Measurements from ENCODE around the gene GNB1L. TPM values are rescaled to one million over a fixed set of nuclear protein-coding genes. Genes with fewer than 3 reads are reported as not detected.

GNB1L gene
- total RNA-seq, 1 donor from 2014 or later: 6.1 TPM

GRCh38 chr22:19757140-19757984, 97.3 kb downstream of the GNB1L start:
- no peak overlapping the region for H3K4me3 Mint-ChIP-seq (ENCODE audit: unreplicated experiment)
- no peak for TF ChIP-seq CTCF (IDR thresholded peaks at IDR 0.05)
- H3K4me1 Mint-ChIP-seq (ENCODE audit: unreplicated experiment): peaks cover 32% of the 10 kb centered on the region
- no peak for DNase-seq (ENCODE audit: extremely low spot score, unreplicated experiment)
- peak overlapping the region; percentile 60 for H3K27ac Mint-ChIP-seq (ENCODE audit: unreplicated experiment)
- H3K27me3 Mint-ChIP-seq (ENCODE audit: unreplicated experiment): peaks cover 13% of the 10 kb centered on the region
- no peaks in the 10 kb centered on the region for H3K9me3 Mint-ChIP-seq (ENCODE audit: unreplicated experiment)
- H3K36me3 Mint-ChIP-seq (ENCODE audit: unreplicated experiment): no peaks in the 10 kb centered on the region

- H3K4me1 Mint-ChIP-seq (ENCODE audit: unreplicated experiment): peaks cover 27% of the 10 kb centered on the region
- no peak for DNase-seq (ENCODE audit: extremely low spot score, unreplicated experiment)
- peaks cover 13% of the 10 kb centered on the region for H3K27me3 Mint-ChIP-seq (ENCODE audit: unreplicated experiment)
- H3K4me3 Mint-ChIP-seq (ENCODE audit: unreplicated experiment): no peak overlapping the region
- H3K36me3 Mint-ChIP-seq (ENCODE audit: unreplicated experiment): no peaks in the 10 kb centered on the region
- no peak overlapping the region for H3K27ac Mint-ChIP-seq (ENCODE audit: unreplicated experiment)
- TF ChIP-seq CTCF (IDR thresholded peaks at IDR 0.05): peak; percentile 55
- H3K9me3 Mint-ChIP-seq (ENCODE audit: unreplicated experiment): no peaks in the 10 kb centered on the region
Measured at GRCh38 chr22:19756288-19757128, 98.2 kb downstream of the GNB1L start.

DNA sequence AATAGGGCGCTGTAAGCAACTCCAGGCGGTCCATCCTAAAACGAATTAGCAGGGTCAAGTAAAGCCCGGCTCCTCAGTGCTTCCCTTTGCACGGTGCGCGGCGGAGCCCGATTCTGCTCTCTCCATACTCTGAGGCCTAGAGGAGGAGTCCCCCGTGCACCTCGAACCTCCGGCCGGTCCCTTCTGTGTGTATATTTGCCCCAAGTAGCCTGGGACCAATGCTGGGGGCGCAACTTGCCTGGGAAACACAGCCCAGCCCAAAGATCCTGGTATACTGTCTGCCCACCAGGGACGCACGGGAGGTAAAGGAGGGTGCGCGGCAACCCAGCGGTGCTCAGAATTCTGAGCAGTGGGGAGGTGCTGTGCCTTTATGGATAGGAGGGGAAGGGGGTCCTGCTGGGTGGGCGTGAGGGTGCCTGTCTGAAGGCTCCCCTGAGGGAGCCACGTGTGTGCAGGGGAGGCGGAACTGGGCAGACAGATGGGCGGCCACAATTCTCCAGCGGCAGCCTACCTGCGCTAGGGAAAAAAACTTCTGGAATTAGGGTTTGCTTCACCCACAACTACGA, 98.9 kb downstream of the GNB1L start:
- Mint-ChIP-seq H3K4me1 (ENCODE audit: unreplicated experiment) (peaks cover 32% of the 10 kb centered on the region), H3K4me3 (ENCODE audit: unreplicated experiment) (no peak overlapping the region), H3K36me3 (ENCODE audit: unreplicated experiment) (no peaks in the 10 kb centered on the region), H3K27ac (ENCODE audit: unreplicated experiment) (no peak overlapping the region), H3K27me3 (ENCODE audit: unreplicated experiment) (peaks cover 13% of the 10 kb centered on the region), H3K9me3 (ENCODE audit: unreplicated experiment) (no peaks in the 10 kb centered on the region)
- DNase-seq (ENCODE audit: extremely low spot score, unreplicated experiment): no peak
- TF ChIP-seq CTCF (IDR thresholded peaks at IDR 0.05): no peak

GRCh38 chr22:19755145-19755710, 99.4 kb downstream of the GNB1L start:
- Mint-ChIP-seq H3K27ac (ENCODE audit: unreplicated experiment) (no peak overlapping the region), H3K4me1 (ENCODE audit: unreplicated experiment) (peaks cover 32% of the 10 kb centered on the region), H3K4me3 (ENCODE audit: unreplicated experiment) (no peak overlapping the region), H3K36me3 (ENCODE audit: unreplicated experiment) (no peaks in the 10 kb centered on the region), H3K9me3 (ENCODE audit: unreplicated experiment) (no peaks in the 10 kb centered on the region), H3K27me3 (ENCODE audit: unreplicated experiment) (peaks cover 13% of the 10 kb centered on the region)
- no peak for TF ChIP-seq CTCF (IDR thresholded peaks at IDR 0.05)
- no peak for DNase-seq (ENCODE audit: extremely low spot score, unreplicated experiment)
